NT2/D1 (cell line): ENCODE data around the gene SERTM2.

Experiments
- DNase-seq: peaks from one replicate; pipeline ENCODE4 v3.0.0-alpha.2; 2011; ENCODE audit warnings: low read depth, low spot score
- H3K27me3 ChIP-seq: 2 replicates; pipeline ENCODE4 v1.6.0; 2011; ENCODE audit warnings: mild to moderate bottlenecking; ENCODE audit not compliant: insufficient read length, insufficient read depth
- H3K36me3 ChIP-seq: 2 replicates; pipeline ENCODE4 v1.6.1; 2011; ENCODE audit warnings: mild to moderate bottlenecking, low read length, mixed read lengths; ENCODE audit not compliant: insufficient read depth, insufficient read length
- H3K4me1 ChIP-seq: 2 replicates; pipeline ENCODE4 v1.5.1; 2011; ENCODE audit not compliant: insufficient read depth, insufficient read length
- H3K4me3 ChIP-seq: 2 replicates; pipeline ENCODE4 v1.5.1; 2011; ENCODE audit warnings: low read depth; ENCODE audit not compliant: insufficient read length
- H3K9ac ChIP-seq: 2 replicates; pipeline ENCODE4 v1.6.0; 2011; ENCODE audit warnings: low read depth; ENCODE audit not compliant: insufficient read length
- H3K9me3 ChIP-seq: 2 replicates; pipeline ENCODE4 v1.5.1; 2011; ENCODE audit warnings: mild to moderate bottlenecking, low read length; ENCODE audit not compliant: insufficient read depth
- SUZ12 ChIP-seq: IDR thresholded peaks from 2 replicates; pipeline ENCODE4 v1.6.1; 2011; ENCODE audit not compliant: insufficient read length, insufficient read depth; ENCODE audit errors: extremely low read depth
- YY1 ChIP-seq: IDR thresholded peaks from 2 replicates; pipeline ENCODE4 v1.6.1; 2011; ENCODE audit not compliant: insufficient read length, insufficient read depth
- ZNF274 ChIP-seq: IDR thresholded peaks from 2 replicates; pipeline ENCODE4 v1.6.1; 2011; ENCODE audit warnings: mild to moderate bottlenecking, low read depth, low read length

The SERTM2 gene

DNA sequence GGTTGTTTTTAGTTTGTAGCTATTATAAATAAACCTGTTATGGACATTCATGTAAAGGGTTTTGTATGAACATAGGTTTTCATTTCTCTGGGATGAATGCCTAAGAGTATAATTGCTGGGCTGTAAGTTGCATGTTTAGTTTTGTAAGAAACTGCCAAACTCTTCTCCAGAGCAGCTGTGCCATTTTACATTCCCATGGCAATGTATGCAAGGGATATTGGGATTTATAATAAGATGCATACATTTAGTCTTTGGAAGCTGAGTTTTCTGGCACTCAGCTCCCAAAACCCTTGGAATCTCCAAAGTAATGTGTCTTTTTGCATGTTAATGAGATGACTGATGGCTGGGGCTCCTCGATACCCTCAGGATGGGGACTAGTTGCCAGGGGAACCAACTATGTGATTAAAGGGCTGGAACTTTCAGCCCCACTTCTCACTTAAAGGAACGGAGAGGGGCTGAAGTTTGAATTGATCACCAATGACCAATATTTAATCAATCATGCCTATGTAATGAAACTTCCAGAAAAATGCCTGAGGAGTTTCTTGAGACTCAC lies 44.0 kb downstream of the SERTM2 start:
- Histone ChIP-seq H3K36me3 (no peaks in the 10 kb centered on the region), H3K9me3 (no peaks in the 10 kb centered on the region), H3K27me3 (no peaks in the 10 kb centered on the region), H3K4me1 (no peaks in the 10 kb centered on the region), H3K4me3 (no peak overlapping the region), H3K9ac (no peak overlapping the region)
- TF ChIP-seq YY1 = no peak
- TF ChIP-seq ZNF274 = no peak
- no peak for TF ChIP-seq SUZ12
- DNase-seq = no peak

DNA sequence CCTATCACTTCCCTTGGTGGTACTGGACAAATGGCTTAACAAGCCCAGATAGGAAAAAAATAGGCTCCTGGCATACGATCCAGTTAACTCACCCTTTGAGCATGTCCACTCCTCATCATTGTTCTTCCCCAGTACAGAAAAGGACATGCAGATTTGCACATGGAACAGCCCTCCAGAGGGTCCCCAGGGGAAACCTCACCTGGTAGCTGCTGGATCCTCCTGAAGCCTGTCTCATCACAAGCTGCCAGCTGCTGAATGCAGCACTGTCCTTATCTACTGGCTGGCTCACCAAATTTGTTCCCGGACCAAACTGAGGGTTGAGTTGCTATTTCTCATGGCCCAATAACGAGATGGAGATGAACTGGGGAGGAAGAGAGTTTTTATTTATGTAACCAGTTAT lies 49.4 kb downstream of the SERTM2 start:
- Histone ChIP-seq H3K4me1 (no peaks in the 10 kb centered on the region), H3K4me3 (no peak overlapping the region), H3K9ac (no peak overlapping the region), H3K27me3 (no peaks in the 10 kb centered on the region), H3K9me3 (no peaks in the 10 kb centered on the region), H3K36me3 (no peaks in the 10 kb centered on the region)
- TF ChIP-seq SUZ12 = no peak
- no peak for TF ChIP-seq ZNF274
- TF ChIP-seq YY1 = no peak
- no peak for DNase-seq

DNA sequence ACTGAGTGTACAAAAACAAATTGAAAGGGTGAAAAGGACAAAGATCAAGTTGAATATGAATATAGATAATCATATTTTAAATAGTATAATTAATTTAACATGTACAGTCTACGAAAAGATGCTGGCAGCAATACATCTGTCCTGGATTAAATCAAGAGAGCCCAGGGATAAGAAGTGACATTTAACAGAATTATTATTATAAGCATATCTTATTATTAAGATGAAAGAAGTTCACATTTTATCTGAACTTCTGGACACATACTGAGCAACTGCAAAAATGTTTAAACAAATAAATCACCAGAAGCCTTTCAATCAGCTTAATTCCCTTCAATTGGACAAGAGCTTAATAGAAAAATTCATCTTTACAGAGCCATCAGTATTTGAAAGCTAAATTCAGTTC lies 50.4 kb downstream of the SERTM2 start:
- no peak overlapping the region for H3K4me3 ChIP-seq
- no peaks in the 10 kb centered on the region for H3K9me3 ChIP-seq
- TF ChIP-seq ZNF274 = no peak
- TF ChIP-seq SUZ12 = no peak
- TF ChIP-seq YY1 = no peak
- H3K27me3 ChIP-seq = no peaks in the 10 kb centered on the region
- no peak overlapping the region for H3K9ac ChIP-seq
- no peaks in the 10 kb centered on the region for H3K4me1 ChIP-seq
- H3K36me3 ChIP-seq = no peaks in the 10 kb centered on the region
- no peak for DNase-seq

DNA sequence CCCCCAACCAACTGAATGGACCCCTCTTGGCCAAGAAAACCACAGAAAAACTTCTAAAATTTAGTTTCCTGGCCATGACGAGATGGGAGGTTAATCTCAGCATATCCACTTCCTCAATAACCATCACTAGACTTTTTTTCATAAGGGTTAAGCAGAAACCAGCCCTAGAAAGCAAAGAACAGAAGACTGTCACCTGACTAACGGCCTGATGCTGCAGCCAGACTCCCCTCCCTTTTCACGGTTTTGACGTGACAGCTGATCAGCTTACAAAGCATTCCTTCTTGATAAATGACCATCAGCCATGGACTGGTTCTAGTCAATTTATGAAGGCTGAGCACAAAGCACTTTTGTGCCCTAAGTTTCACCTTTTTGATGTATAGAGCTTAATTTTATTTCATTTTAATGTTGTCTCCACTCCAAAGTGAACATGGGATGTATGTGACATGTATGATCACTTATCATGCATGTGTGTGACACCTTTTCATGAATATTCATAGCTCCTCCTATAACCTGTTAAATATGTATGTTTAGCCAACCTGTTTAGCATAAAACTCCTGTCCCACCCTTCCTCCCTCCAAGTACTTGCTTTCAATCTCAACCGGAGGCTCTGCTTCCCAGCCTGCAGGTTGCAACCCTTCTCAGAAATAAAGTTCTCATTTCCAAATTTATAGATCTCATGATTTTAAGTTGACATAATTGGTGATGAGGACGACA lies 56.3 kb downstream of the SERTM2 start:
- Histone ChIP-seq H3K4me1 (no peaks in the 10 kb centered on the region), H3K9ac (no peak overlapping the region), H3K36me3 (no peaks in the 10 kb centered on the region), H3K27me3 (no peaks in the 10 kb centered on the region), H3K9me3 (no peaks in the 10 kb centered on the region), H3K4me3 (no peak overlapping the region)
- DNase-seq = no peak
- TF ChIP-seq SUZ12 (no peak), ZNF274 (no peak), YY1 (no peak)

DNA sequence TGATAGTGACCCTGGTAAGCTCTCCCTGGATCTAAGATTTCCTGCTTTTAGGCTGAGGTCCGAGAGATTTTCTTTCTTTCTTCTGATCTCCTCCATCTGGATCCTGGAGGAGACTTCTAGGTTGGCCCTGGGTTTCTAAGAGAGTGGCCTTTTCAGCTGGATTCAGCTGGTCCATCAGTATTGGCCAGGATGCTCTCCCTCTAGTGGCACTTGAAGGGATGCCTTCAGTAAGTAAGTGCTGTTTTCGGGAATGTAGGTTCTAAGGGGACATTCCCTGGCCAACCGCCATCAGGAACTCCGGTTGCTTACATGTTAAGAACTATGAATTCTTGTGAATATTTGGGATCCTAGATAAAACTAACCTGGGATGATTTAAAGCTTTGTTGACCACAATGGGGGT lies 56.9 kb downstream of the SERTM2 start:
- Histone ChIP-seq H3K9me3 (no peaks in the 10 kb centered on the region), H3K4me1 (no peaks in the 10 kb centered on the region), H3K4me3 (no peak overlapping the region), H3K9ac (no peak overlapping the region), H3K27me3 (no peaks in the 10 kb centered on the region), H3K36me3 (no peaks in the 10 kb centered on the region)
- DNase-seq = no peak
- TF ChIP-seq YY1 (no peak), SUZ12 (no peak), ZNF274 (no peak)

DNA sequence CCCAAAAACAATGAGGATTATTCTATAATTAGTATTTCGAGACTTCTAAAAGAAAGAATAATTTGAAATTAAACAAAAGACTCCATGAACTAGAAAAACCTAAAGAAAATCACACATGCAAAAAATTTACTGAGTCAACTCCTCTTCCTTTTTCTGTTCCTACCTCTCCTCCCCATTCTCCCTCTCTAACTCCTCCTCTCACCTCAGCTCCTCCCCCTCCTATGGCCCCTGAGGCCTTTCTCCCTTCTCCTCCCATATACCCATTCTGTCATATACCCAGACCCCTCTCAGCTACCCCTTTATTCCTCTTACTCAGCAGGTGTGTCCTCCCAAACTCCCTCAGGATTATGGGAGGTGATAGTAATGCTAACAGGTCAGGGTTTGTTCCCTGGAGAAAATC lies 57.4 kb downstream of the SERTM2 start:
- Histone ChIP-seq H3K36me3 (no peaks in the 10 kb centered on the region), H3K4me1 (no peaks in the 10 kb centered on the region), H3K9ac (no peak overlapping the region), H3K27me3 (no peaks in the 10 kb centered on the region), H3K4me3 (no peak overlapping the region), H3K9me3 (no peaks in the 10 kb centered on the region)
- no peak for DNase-seq
- no peak for TF ChIP-seq YY1
- TF ChIP-seq ZNF274 = no peak
- TF ChIP-seq SUZ12 = no peak
